K562 (cell line): ENCODE data around the gene MLYCD. TPM values are rescaled to one million over a fixed set of nuclear protein-coding genes. Genes with fewer than 3 reads are reported as not detected.

Experiments
- ATF7 ChIP-seq: fragments of 450-650 bp; IDR thresholded peaks from 2 replicates; pipeline ENCODE4 v1.7.1; 2014; ENCODE audit warnings: mild to moderate bottlenecking, moderate library complexity
- BCOR ChIP-seq: fragments of 450-650 bp; IDR thresholded peaks from 2 replicates; pipeline ENCODE4 v1.6.1; 2016
- CHCHD3 ChIP-seq: fragments of 250-450 bp; sonication (Bioruptor Pico); IDR thresholded peaks from 2 replicates; pipeline ENCODE4 v2.1.2; 2022; ENCODE audit warnings: mild to moderate bottlenecking
- CTBP1 ChIP-seq: fragments of 450-650 bp; IDR thresholded peaks from 2 replicates; pipeline ENCODE4 v1.6.1; 2016; ENCODE audit warnings: borderline replicate concordance
- E2F3 ChIP-seq: fragments of 250-450 bp; sonication (Bioruptor Pico); IDR thresholded peaks from 2 replicates; pipeline ENCODE4 v1.4.0; 2020; ENCODE audit warnings: mild to moderate bottlenecking
- ILK ChIP-seq: fragments of 450-650 bp; IDR thresholded peaks from 2 replicates; pipeline ENCODE4 v1.6.1; 2016; ENCODE audit warnings: missing genetic modification characterization, low read depth, mild to moderate bottlenecking, missing compliant biosample characterization, moderate library complexity, borderline replicate concordance
- MEF2A ChIP-seq: IDR thresholded peaks from 2 replicates; pipeline ENCODE4 v1.6.1; 2011; ENCODE audit warnings: low read depth, mild to moderate bottlenecking, low read length, moderate library complexity; ENCODE audit not compliant: control insufficient read depth
- MYC ChIP-seq, 2 experiments: fragments of 250-450 bp in 1 of 2; sonication (Bioruptor Pico) in 1 of 2; IDR thresholded peaks; 2 replicates each; pipeline versions ENCODE4 v1.5.1 to v1.6.1; 2012 to 2021; ENCODE audit warnings: low read depth in 2 of 2, borderline replicate concordance in 1 of 2, improper control_type of control experiment in 1 of 2, low read length in 1 of 2, mild to moderate bottlenecking in 1 of 2, moderate library complexity in 1 of 2
- PHF20 ChIP-seq: fragments of 450-650 bp; IDR thresholded peaks from 2 replicates; pipeline ENCODE4 v1.6.1; 2018; ENCODE audit not compliant: partially characterized antibody
- SIRT6 ChIP-seq: IDR thresholded peaks from one replicate; pipeline ENCODE4 v1.6.1; 2012; ENCODE audit warnings: low read depth, mild to moderate bottlenecking, control low read depth, inconsistent platforms, low read length, moderate library complexity
- SUPT5H ChIP-seq: fragments of 450-650 bp; IDR thresholded peaks from 2 replicates; pipeline ENCODE4 v1.6.1; 2016
- TAF15 ChIP-seq: fragments of 200-400 bp; formaldehyde crosslinking; IDR thresholded peaks from 2 replicates; pipeline ENCODE4 v1.6.1; 2017; ENCODE audit warnings: mild to moderate bottlenecking, low read depth, low read length, moderate library complexity
- TSC22D4 ChIP-seq: fragments of 450-650 bp; IDR thresholded peaks from 2 replicates; pipeline ENCODE4 v1.6.1; 2016; ENCODE audit warnings: missing genetic modification characterization, missing biosample characterization, control low read depth
- XRCC3 ChIP-seq: fragments of 450-650 bp; IDR thresholded peaks from 2 replicates; pipeline ENCODE4 v1.6.1; 2017; ENCODE audit warnings: mild to moderate bottlenecking, moderate library complexity
- ZC3H4 ChIP-seq: sonication (generic); formaldehyde crosslinking; IDR thresholded peaks from 2 replicates; pipeline ENCODE4 v1.9.0; 2021; ENCODE audit warnings: missing genetic modification reagents, borderline replicate concordance
- ZFPM2 ChIP-seq: fragments of 250-450 bp; sonication (Bioruptor Pico); IDR thresholded peaks from 2 replicates; pipeline ENCODE4 v1.5.1; 2022; ENCODE audit warnings: mild to moderate bottlenecking
- ZNF174 ChIP-seq: fragments of 250-450 bp; sonication (Bioruptor Pico); IDR thresholded peaks from 2 replicates; pipeline ENCODE4 v1.4.0; 2020; ENCODE audit warnings: mild to moderate bottlenecking
- ZNF41 ChIP-seq: fragments of 250-450 bp; sonication (Bioruptor Pico); conservative IDR thresholded peaks from 2 replicates; pipeline ENCODE4 v1.4.0; 2020; ENCODE audit warnings: mild to moderate bottlenecking
- ZNF431 ChIP-seq: sonication (generic); formaldehyde crosslinking; IDR thresholded peaks from 2 replicates; pipeline ENCODE4 v1.8.0; 2022; ENCODE audit warnings: mild to moderate bottlenecking, missing genetic modification reagents
- ZNF507 ChIP-seq: conservative IDR thresholded peaks from 2 replicates; pipeline ENCODE4 v1.6.1; 2017; ENCODE audit warnings: missing genetic modification characterization, missing compliant biosample characterization
- ZNF75A ChIP-seq: fragments of 450-650 bp; formaldehyde crosslinking; IDR thresholded peaks from 2 replicates; pipeline ENCODE4 v1.4.0; 2020; ENCODE audit warnings: mild to moderate bottlenecking
- polyA plus RNA-seq, 8 experiments: library from polyadenylated mRNA; depleted of rRNA in 4 of 8; stranded (reverse) in 5 of 8; unstranded in 3 of 8; fragments of >200 nt; fragmentation: Nextera tagmentation in 2 of 8; fragmentation: Illumina TruSeq in 1 of 8; extraction: Ambion mirVana in 2 of 8; extraction: Trizol in 1 of 8; gene quantifications; 2 replicates each; pipeline versions ENCODE4 v1.2.1 to v1.2.3, GENCODE V29; 2011 to 2014; ENCODE audit warnings: inconsistent platforms in 1 of 8, missing spikeins in 1 of 8
- total RNA-seq, 7 experiments: library from RNA; depleted of rRNA in 6 of 7; stranded (reverse); fragments of >200 nt in 6 of 7; fragmentation: Illumina TruSeq in 2 of 7; extraction: Trizol in 2 of 7; gene quantifications; 2 replicates each; pipeline versions ENCODE4 v1.2.1 to v1.2.3, GENCODE V29; 2011 to 2021; ENCODE audit warnings: low replicate concordance in 1 of 7
- TF ChIP-seq, protein P1 (sequence below): fragments of 250-450 bp; sonication (Bioruptor Pico); IDR thresholded peaks from 2 replicates; pipeline ENCODE4 v1.4.0; 2020
- TF ChIP-seq, protein P2 (sequence below): fragments of 450-650 bp; conservative IDR thresholded peaks from 2 replicates; pipeline ENCODE4 v1.6.1; 2016; ENCODE audit warnings: missing genetic modification characterization, low read depth, mild to moderate bottlenecking, control low read depth, missing compliant biosample characterization

Gene MLYCD
- total and polyA plus RNA-seq, 9 of the 15 experiments (the other 6 are each of a cell fraction or from before 2014, with no cell fraction given) = 0.15 to 2.0 (median 1.0) TPM

DNA sequence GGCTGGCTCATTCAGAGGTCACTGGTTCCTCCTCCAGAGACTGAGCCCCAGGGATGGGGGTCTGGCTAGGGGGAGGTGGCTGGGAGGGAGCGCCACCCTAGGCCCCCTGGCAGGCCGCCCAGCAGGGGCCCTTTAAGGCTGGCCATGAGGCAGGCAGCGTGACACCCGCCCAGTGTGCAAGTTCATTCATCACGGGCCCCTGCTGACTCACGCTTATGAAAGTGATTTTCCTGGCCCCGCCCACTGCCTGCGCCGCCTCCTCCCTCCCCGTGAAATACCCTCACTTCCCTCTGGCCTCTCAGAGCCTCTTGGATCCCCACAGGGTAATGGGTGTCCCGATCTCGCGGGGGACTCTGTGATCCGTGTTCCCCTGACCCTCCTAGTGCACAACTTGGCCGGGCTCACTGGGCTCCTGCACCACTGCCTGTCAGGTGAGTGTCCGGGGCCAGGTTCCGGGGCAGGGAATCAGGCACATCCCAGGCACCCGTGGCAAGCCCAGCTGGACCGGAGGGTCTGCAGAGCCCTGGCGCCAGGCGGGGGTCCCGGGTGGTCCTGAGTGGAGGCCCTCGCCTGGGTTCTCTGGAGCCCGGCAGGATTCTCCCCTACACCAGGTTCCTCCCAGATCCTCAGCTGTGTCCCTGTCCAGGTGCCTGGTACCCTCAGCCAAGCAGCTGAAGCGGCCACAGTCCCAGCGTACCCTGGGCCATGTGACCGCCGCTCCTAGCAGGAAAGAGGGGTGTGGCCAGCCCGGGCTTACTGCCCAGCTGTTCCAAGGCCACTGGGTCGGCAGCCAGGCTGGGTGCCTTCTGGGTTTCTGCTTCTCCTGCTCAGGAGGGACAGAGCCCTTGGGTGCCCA is 54.3 kb downstream of the MLYCD start, which contains the start of gene OSGIN1 (continued):
- TF ChIP-seq, protein P1, sequence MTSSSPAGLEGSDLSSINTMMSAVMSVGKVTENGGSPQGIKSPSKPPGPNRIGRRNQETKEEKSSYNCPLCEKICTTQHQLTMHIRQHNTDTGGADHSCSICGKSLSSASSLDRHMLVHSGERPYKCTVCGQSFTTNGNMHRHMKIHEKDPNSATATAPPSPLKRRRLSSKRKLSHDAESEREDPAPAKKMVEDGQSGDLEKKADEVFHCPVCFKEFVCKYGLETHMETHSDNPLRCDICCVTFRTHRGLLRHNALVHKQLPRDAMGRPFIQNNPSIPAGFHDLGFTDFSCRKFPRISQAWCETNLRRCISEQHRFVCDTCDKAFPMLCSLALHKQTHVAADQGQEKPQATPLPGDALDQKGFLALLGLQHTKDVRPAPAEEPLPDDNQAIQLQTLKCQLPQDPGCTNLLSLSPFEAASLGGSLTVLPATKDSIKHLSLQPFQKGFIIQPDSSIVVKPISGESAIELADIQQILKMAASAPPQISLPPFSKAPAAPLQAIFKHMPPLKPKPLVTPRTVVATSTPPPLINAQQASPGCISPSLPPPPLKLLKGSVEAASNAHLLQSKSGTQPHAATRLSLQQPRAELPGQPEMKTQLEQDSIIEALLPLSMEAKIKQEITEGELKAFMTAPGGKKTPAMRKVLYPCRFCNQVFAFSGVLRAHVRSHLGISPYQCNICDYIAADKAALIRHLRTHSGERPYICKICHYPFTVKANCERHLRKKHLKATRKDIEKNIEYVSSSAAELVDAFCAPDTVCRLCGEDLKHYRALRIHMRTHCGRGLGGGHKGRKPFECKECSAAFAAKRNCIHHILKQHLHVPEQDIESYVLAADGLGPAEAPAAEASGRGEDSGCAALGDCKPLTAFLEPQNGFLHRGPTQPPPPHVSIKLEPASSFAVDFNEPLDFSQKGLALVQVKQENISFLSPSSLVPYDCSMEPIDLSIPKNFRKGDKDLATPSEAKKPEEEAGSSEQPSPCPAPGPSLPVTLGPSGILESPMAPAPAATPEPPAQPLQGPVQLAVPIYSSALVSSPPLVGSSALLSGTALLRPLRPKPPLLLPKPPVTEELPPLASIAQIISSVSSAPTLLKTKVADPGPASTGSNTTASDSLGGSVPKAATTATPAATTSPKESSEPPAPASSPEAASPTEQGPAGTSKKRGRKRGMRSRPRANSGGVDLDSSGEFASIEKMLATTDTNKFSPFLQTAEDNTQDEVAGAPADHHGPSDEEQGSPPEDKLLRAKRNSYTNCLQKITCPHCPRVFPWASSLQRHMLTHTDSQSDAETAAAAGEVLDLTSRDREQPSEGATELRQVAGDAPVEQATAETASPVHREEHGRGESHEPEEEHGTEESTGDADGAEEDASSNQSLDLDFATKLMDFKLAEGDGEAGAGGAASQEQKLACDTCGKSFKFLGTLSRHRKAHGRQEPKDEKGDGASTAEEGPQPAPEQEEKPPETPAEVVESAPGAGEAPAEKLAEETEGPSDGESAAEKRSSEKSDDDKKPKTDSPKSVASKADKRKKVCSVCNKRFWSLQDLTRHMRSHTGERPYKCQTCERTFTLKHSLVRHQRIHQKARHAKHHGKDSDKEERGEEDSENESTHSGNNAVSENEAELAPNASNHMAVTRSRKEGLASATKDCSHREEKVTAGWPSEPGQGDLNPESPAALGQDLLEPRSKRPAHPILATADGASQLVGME (CRISPR knock-in tag) = no peak
- no peak for TF ChIP-seq ZNF431 (CRISPR knock-in tag)
- TF ChIP-seq MEF2A = 0 out of 2 replicates have a peak, but pooled peaks have one; percentile 43
- TF ChIP-seq, protein P2, sequence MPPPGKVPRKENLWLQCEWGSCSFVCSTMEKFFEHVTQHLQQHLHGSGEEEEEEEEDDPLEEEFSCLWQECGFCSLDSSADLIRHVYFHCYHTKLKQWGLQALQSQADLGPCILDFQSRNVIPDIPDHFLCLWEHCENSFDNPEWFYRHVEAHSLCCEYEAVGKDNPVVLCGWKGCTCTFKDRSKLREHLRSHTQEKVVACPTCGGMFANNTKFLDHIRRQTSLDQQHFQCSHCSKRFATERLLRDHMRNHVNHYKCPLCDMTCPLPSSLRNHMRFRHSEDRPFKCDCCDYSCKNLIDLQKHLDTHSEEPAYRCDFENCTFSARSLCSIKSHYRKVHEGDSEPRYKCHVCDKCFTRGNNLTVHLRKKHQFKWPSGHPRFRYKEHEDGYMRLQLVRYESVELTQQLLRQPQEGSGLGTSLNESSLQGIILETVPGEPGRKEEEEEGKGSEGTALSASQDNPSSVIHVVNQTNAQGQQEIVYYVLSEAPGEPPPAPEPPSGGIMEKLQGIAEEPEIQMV = no peak
- peak; percentile 75 for TF ChIP-seq ATF7
- no peak for TF ChIP-seq CHCHD3 (CRISPR knock-in tag)
- no peak for TF ChIP-seq TSC22D4 (tag)
- no peak for TF ChIP-seq ZNF507
- TF ChIP-seq ZNF75A (CRISPR knock-in tag) = no peak
- peak; percentile 97 for TF ChIP-seq MYC (IDR thresholded peaks at IDR 0.05; ENCODE audit: low read depth, low read length)
- peak; percentile 83 for TF ChIP-seq MYC (CRISPR knock-in tag; IDR thresholded peaks at IDR 0.05; ENCODE audit: borderline replicate concordance, low read depth)
- no peak for TF ChIP-seq TAF15
- peak; percentile 3 for TF ChIP-seq PHF20
- TF ChIP-seq SUPT5H = peak; percentile 92
- no peak for TF ChIP-seq XRCC3
- TF ChIP-seq CTBP1 = peak; percentile 51; the same call in 1 of the 2 replicates
- no peak for TF ChIP-seq E2F3 (CRISPR knock-in tag)
- no peak for TF ChIP-seq ZC3H4 (CRISPR knock-in tag)
- no peak for TF ChIP-seq SIRT6
- no peak for TF ChIP-seq ZFPM2
- no peak for TF ChIP-seq ILK
- no peak for TF ChIP-seq BCOR
- TF ChIP-seq ZNF41 = no peak
- no peak for TF ChIP-seq ZNF174 (CRISPR knock-in tag)
